Loucy (cell line): ENCODE results near the gene C12orf43.

Source experiments
- EZH2phosphoT487 ChIP-seq: fragments of 200-600 bp; IDR thresholded peaks from 2 replicates; pipeline ENCODE4 v1.6.1; 2018; ENCODE audit warnings: antibody characterized with exemption, mild to moderate bottlenecking, moderate library complexity, borderline replicate concordance
- TF ChIP-seq, protein P1 (sequence below): fragments of 200-600 bp; sonication (generic); conservative IDR thresholded peaks from 2 replicates; pipeline ENCODE4 v1.5.1; 2014; ENCODE audit warnings: mild to moderate bottlenecking, antibody characterized with exemption, low read length

DNA sequence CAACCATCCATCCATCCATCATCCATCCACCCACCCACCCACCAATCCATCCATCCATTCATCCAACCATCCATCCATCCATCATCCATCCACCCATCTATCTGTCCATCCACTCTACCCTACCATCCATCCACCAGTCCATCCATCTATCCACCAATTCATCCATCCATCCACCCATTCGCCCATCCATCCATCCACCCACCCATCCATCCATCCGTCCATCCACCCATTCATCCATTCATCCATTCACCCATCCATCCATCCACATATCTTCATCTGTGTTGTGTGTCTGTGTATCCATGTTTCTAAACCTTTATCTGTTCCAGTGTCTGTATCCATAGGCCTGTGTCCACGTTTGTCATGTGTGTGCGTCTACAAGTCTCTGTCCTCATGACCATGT is 28.1 kb downstream of the C12orf43 start:
- TF ChIP-seq, protein P1, sequence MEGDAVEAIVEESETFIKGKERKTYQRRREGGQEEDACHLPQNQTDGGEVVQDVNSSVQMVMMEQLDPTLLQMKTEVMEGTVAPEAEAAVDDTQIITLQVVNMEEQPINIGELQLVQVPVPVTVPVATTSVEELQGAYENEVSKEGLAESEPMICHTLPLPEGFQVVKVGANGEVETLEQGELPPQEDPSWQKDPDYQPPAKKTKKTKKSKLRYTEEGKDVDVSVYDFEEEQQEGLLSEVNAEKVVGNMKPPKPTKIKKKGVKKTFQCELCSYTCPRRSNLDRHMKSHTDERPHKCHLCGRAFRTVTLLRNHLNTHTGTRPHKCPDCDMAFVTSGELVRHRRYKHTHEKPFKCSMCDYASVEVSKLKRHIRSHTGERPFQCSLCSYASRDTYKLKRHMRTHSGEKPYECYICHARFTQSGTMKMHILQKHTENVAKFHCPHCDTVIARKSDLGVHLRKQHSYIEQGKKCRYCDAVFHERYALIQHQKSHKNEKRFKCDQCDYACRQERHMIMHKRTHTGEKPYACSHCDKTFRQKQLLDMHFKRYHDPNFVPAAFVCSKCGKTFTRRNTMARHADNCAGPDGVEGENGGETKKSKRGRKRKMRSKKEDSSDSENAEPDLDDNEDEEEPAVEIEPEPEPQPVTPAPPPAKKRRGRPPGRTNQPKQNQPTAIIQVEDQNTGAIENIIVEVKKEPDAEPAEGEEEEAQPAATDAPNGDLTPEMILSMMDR: no peak
- TF ChIP-seq EZH2phosphoT487: no peak
